ENCODE data around the gene PIAS4.
"Not testable (repeated sequence)": the region's sequence is repeated elsewhere in the genome, so short reads cannot be mapped to it uniquely, and the experiment has no call there.

Gene PIAS4

GRCh38 chr19:3964256-3965194 lies 43.0 kb upstream of the PIAS4 start:
- DNase-seq (ENCODE audit: low read depth): no peak
- H3K4me3 ChIP-seq (ENCODE audit: low read length): no peak overlapping the region
- TF ChIP-seq CTCF (conservative IDR thresholded peaks at IDR 0.05; ENCODE audit: low read depth, low read length): no peak

- no peak for TF ChIP-seq CTCF (conservative IDR thresholded peaks at IDR 0.05; ENCODE audit: low read depth, low read length)
- no peak overlapping the region for H3K4me3 ChIP-seq (ENCODE audit: low read length)
- DNase-seq (ENCODE audit: low read depth): no peak
Observed at GRCh38 chr19:3966051-3967017, 41.2 kb upstream of the PIAS4 start.

GRCh38 chr19:3967983-3968382 lies 39.6 kb upstream of the PIAS4 start:
- not testable (repeated sequence) for DNase-seq (ENCODE audit: low read depth)
- peak overlapping the region; percentile 25 for H3K4me3 ChIP-seq (ENCODE audit: low read length)

- peak; percentile 99 for DNase-seq (ENCODE audit: low read depth)
- no peak for TF ChIP-seq CTCF (conservative IDR thresholded peaks at IDR 0.05; ENCODE audit: low read depth, low read length)
- peak overlapping the region; percentile 95 for H3K4me3 ChIP-seq (ENCODE audit: low read length)
Observed at GRCh38 chr19:3968556-3969434, 38.7 kb upstream of the PIAS4 start.

- peak; percentile 33 for TF ChIP-seq CTCF (conservative IDR thresholded peaks at IDR 0.05; ENCODE audit: low read depth, low read length)
- peak overlapping the region; percentile 95 for H3K4me3 ChIP-seq (ENCODE audit: low read length)
- no peak for DNase-seq (ENCODE audit: low read depth)
Observed at GRCh38 chr19:3969435-3970312, 37.9 kb upstream of the PIAS4 start.

GRCh38 chr19:3970313-3970807 lies 37.2 kb upstream of the PIAS4 start:
- H3K4me3 ChIP-seq (ENCODE audit: low read length): peak overlapping the region; percentile 95
- no peak for TF ChIP-seq CTCF (conservative IDR thresholded peaks at IDR 0.05; ENCODE audit: low read depth, low read length)
- DNase-seq (ENCODE audit: low read depth): no peak

Measured in retinal pigment epithelial cell (primary cell).